H9 (cell line): Measurements from ENCODE around the gene IGFL4. TPM values are rescaled to one million over a fixed set of nuclear protein-coding genes. Genes with fewer than 3 reads are reported as not detected.

Experiments
- DNase-seq: peaks from one replicate; pipeline ENCODE4 v3.0.0-alpha.2; 2017
- H2AFZ ChIP-seq: one replicate; pipeline ENCODE4 v1.6.1; 2013; ENCODE audit warnings: mild to moderate bottlenecking, low read length, control low read depth, moderate library complexity
- H2AK5ac ChIP-seq: 2 replicates; pipeline ENCODE4 v1.6.1; 2013; ENCODE audit warnings: low read length, control low read depth, mixed read lengths; ENCODE audit not compliant: insufficient read length
- H2BK120ac ChIP-seq: one replicate; pipeline ENCODE4 v1.6.1; 2013; ENCODE audit warnings: low read depth, mild to moderate bottlenecking, low read length, control low read depth, inconsistent platforms; ENCODE audit not compliant: poor library complexity, severe bottlenecking
- H2BK12ac ChIP-seq: 2 replicates; pipeline ENCODE4 v1.6.1; 2013; ENCODE audit warnings: low read length, control low read depth, mixed read lengths, low read depth; ENCODE audit not compliant: insufficient read length
- H2BK15ac ChIP-seq: 2 replicates; pipeline ENCODE4 v1.6.1; 2013; ENCODE audit warnings: low read depth, low read length, control low read depth
- H2BK20ac ChIP-seq: one replicate; pipeline ENCODE4 v1.6.1; 2013; ENCODE audit warnings: low read depth, mild to moderate bottlenecking, low read length, control low read depth, inconsistent platforms; ENCODE audit not compliant: poor library complexity, severe bottlenecking
- H2BK5ac ChIP-seq: 2 replicates; pipeline ENCODE4 v1.6.1; 2013; ENCODE audit warnings: low read length, control low read depth, mixed read lengths; ENCODE audit not compliant: insufficient read length
- H3K14ac ChIP-seq: 2 replicates; pipeline ENCODE4 v1.6.1; 2013; ENCODE audit warnings: low read length, control low read depth; ENCODE audit not compliant: insufficient read depth
- H3K18ac ChIP-seq: 2 replicates; pipeline ENCODE4 v1.6.1; 2013; ENCODE audit warnings: low read depth, mild to moderate bottlenecking, mixed read lengths, low read length, control low read depth; ENCODE audit not compliant: insufficient read length
- H3K23ac ChIP-seq: 2 replicates; pipeline ENCODE4 v1.6.1; 2013; ENCODE audit warnings: low read length, control low read depth, mixed read lengths, low read depth; ENCODE audit not compliant: insufficient read length
- H3K23me2 ChIP-seq: 2 replicates; pipeline ENCODE4 v1.6.1; 2013; ENCODE audit warnings: low read depth, mild to moderate bottlenecking, mixed read lengths, low read length, control low read depth; ENCODE audit not compliant: insufficient read length, poor library complexity, severe bottlenecking
- H3K27ac ChIP-seq: 2 replicates; pipeline ENCODE4 v1.5.1; 2013; ENCODE audit warnings: low read length, control low read depth, mixed read lengths, low read depth; ENCODE audit not compliant: insufficient read length
- H3K27me3 ChIP-seq: 2 replicates; pipeline ENCODE4 v1.6.1; 2013; ENCODE audit warnings: low read length, control low read depth, inconsistent platforms; ENCODE audit not compliant: insufficient read depth
- H3K4ac ChIP-seq: 2 replicates; pipeline ENCODE4 v1.6.1; 2013; ENCODE audit warnings: low read depth, mild to moderate bottlenecking, control low read depth, inconsistent platforms, low read length, moderate library complexity
- H3K4me1 ChIP-seq: 2 replicates; pipeline ENCODE4 v1.6.1; 2013; ENCODE audit warnings: low read length, control low read depth, inconsistent platforms; ENCODE audit not compliant: insufficient read depth
- H3K4me2 ChIP-seq: 2 replicates; pipeline ENCODE4 v1.6.1; 2013; ENCODE audit warnings: low read length, control low read depth, mixed read lengths; ENCODE audit not compliant: insufficient read length, insufficient read depth
- H3K56ac ChIP-seq: 2 replicates; pipeline ENCODE4 v1.6.1; 2013; ENCODE audit warnings: low read depth, mild to moderate bottlenecking, mixed read lengths, low read length, control low read depth; ENCODE audit not compliant: insufficient read length
- H3K79me1 ChIP-seq: 2 replicates; pipeline ENCODE4 v1.6.1; 2013; ENCODE audit warnings: low read depth, mild to moderate bottlenecking, moderate library complexity, low read length, control low read depth, inconsistent platforms; ENCODE audit not compliant: insufficient read depth, poor library complexity, severe bottlenecking
- H3K79me2 ChIP-seq: 2 replicates; pipeline ENCODE4 v1.6.1; 2013; ENCODE audit warnings: low read length, control low read depth, inconsistent platforms; ENCODE audit not compliant: insufficient read depth
- H3K9ac ChIP-seq: 2 replicates; pipeline ENCODE4 v1.6.1; 2013; ENCODE audit warnings: low read length, control low read depth, mixed read lengths; ENCODE audit not compliant: insufficient read length; ENCODE audit errors: extremely low read depth
- H3K9me3 ChIP-seq: one replicate; pipeline ENCODE4 v1.6.1; 2013; ENCODE audit warnings: low read depth, low read length, inconsistent platforms; ENCODE audit not compliant: control insufficient read depth
- H3T11ph ChIP-seq: one replicate; pipeline ENCODE4 v1.6.1; 2013; ENCODE audit warnings: mild to moderate bottlenecking, low read length, control low read depth, inconsistent platforms
- H4K20me1 ChIP-seq: one replicate; pipeline ENCODE4 v1.6.1; 2013; ENCODE audit not compliant: control insufficient read depth, insufficient read length, insufficient read depth
- H4K5ac ChIP-seq: 2 replicates; pipeline ENCODE4 v1.6.1; 2013; ENCODE audit warnings: low read depth, mild to moderate bottlenecking, mixed read lengths, low read length, control low read depth; ENCODE audit not compliant: insufficient read length
- H4K8ac ChIP-seq: replicated peaks from 2 replicates; pipeline ENCODE4 v1.6.1; 2013; ENCODE audit warnings: low read length, control low read depth, mixed read lengths, low read depth; ENCODE audit not compliant: insufficient read length
- H4K91ac ChIP-seq: 2 replicates; pipeline ENCODE4 v1.6.1; 2013; ENCODE audit warnings: low read depth, mild to moderate bottlenecking, moderate library complexity, mixed read lengths, low read length, control low read depth; ENCODE audit not compliant: insufficient read length
- H3K27ac Mint-ChIP-seq, 3 experiments: 2 replicates in 2 of 3; 3 replicates in 1 of 3; pipeline ENCODE4 v1.8.0; 2020 to 2021; ENCODE audit warnings: mixed read lengths in 3 of 3, mild to moderate bottlenecking in 1 of 3, moderate library complexity in 1 of 3
- H3K27me3 Mint-ChIP-seq: 2 replicates; pipeline ENCODE4 v1.8.0; 2021; ENCODE audit warnings: low read depth, mild to moderate bottlenecking, moderate library complexity, mixed read lengths
- H3K36me3 Mint-ChIP-seq, 3 experiments: 2 replicates in 2 of 3; 3 replicates in 1 of 3; pipeline ENCODE4 v1.8.0; 2020 to 2021; ENCODE audit warnings: low read depth in 3 of 3, mixed read lengths in 3 of 3; ENCODE audit not compliant: insufficient read depth in 1 of 3
- H3K4me1 Mint-ChIP-seq, 2 experiments: 2 replicates each; pipeline ENCODE4 v1.8.0; 2020; ENCODE audit warnings: mixed read lengths in 2 of 2
- H3K4me3 Mint-ChIP-seq, 2 experiments: 2 replicates in 1 of 2; 3 replicates in 1 of 2; pipeline ENCODE4 v1.8.0; 2020 to 2021; ENCODE audit warnings: mild to moderate bottlenecking in 2 of 2, mixed read lengths in 2 of 2, moderate library complexity in 1 of 2
- H3K9me3 Mint-ChIP-seq, 2 experiments: 2 replicates in 1 of 2; 3 replicates in 1 of 2; pipeline ENCODE4 v1.8.0; 2020; ENCODE audit warnings: mild to moderate bottlenecking in 2 of 2, mixed read lengths in 2 of 2, moderate library complexity in 1 of 2
- CTCF ChIP-seq: fragments of 200-600 bp; sonication (generic); conservative IDR thresholded peaks from 3 replicates; pipeline ENCODE4 v1.8.0; 2021; ENCODE audit warnings: antibody characterized with exemption, mild to moderate bottlenecking
- WGBS: extraction: QIAGEN DNeasy Blood & Tissue Kit; methylation state at CpG from one replicate; pipeline ENCODE4 v1.1.7; 2013; ENCODE audit warnings: missing lambda C conversion rate, low lambda C conversion rate, mixed read lengths; ENCODE audit not compliant: insufficient read length; ENCODE audit errors: extremely low coverage; 5-methylcytosine and 5-hydroxymethylcytosine counted together
- total RNA-seq: library from RNA; stranded (reverse); gene quantifications from 2 replicates; pipeline ENCODE4 v1.2.1, GENCODE V29; 2021

Gene IGFL4
- total RNA-seq, 1 experiment from 2014 or later: 0.33 TPM

GRCh38 chr19:46063201-46063600 lies 22.4 kb upstream of the IGFL4 start:
- H3K4me1 ChIP-seq: no peaks in the 10 kb centered on the region
- H3K27ac Mint-ChIP-seq: no peak overlapping the region

More at GRCh38 chr19:46063201-46063600, 22.4 kb upstream of the IGFL4 start:
- no peak overlapping the region for H2AK5ac ChIP-seq
- Mint-ChIP-seq H3K4me1 (no peaks in the 10 kb centered on the region), H3K4me3 (no peak overlapping the region), H3K27me3 (peaks cover 36% of the 10 kb centered on the region), H3K36me3 (peaks cover 0 to 6% (median 0%) of the 10 kb centered on the region in 3 experiments; a peak in 3 of 7 replicates), H3K9me3 (peaks cover 28 to 37% of the 10 kb centered on the region in 2 experiments; a peak in 4 of 5 replicates)
- no peak overlapping the region for H3K9ac ChIP-seq
- TF ChIP-seq CTCF: no peak
- H3T11ph ChIP-seq: no peak overlapping the region
- no peak overlapping the region for H2BK12ac ChIP-seq
- H2BK120ac ChIP-seq: no peak overlapping the region
- no peaks in the 10 kb centered on the region for H3K27me3 ChIP-seq
- H3K18ac ChIP-seq: no peak overlapping the region
- no peak overlapping the region for H3K27ac ChIP-seq
- no peak overlapping the region for H2BK20ac ChIP-seq
- no CpG with 5 or more reads among the region's 3 CpGs for WGBS
- H4K5ac ChIP-seq: no peak overlapping the region
- no peak overlapping the region for H2BK5ac ChIP-seq
- H3K23ac ChIP-seq: no peak overlapping the region
- H2AFZ ChIP-seq: no peak overlapping the region
- H4K20me1 ChIP-seq: no peaks in the 10 kb centered on the region
- no peak overlapping the region for H3K56ac ChIP-seq
- H4K91ac ChIP-seq: no peak overlapping the region
- no peak overlapping the region for H3K14ac ChIP-seq
- no peak overlapping the region for H3K4me2 ChIP-seq
- H3K23me2 ChIP-seq: no peaks in the 10 kb centered on the region
- H4K8ac ChIP-seq: no peak overlapping the region
- no peaks in the 10 kb centered on the region for H3K79me1 ChIP-seq
- no peak for DNase-seq
- no peak overlapping the region for H3K4ac ChIP-seq
- H3K9me3 ChIP-seq: peaks cover 8% of the 10 kb centered on the region
- no peaks in the 10 kb centered on the region for H3K79me2 ChIP-seq
- H2BK15ac ChIP-seq: no peak overlapping the region
